HG03354 (cell line): ENCODE data around the gene SPATA31E1.
"Not testable (repeated sequence)": the region's sequence is repeated elsewhere in the genome, so short reads cannot be mapped to it uniquely, and the experiment has no call there.

ENCODE experiments used
- ATAC-seq: cut with Tn5 transposase; IDR thresholded peaks from one replicate; pipeline ENCODE4 v1.9.1; 2021; ENCODE audit warnings: mild to moderate bottlenecking; ENCODE audit not compliant: unreplicated experiment, poor library complexity, severe bottlenecking

Gene SPATA31E1

DNA sequence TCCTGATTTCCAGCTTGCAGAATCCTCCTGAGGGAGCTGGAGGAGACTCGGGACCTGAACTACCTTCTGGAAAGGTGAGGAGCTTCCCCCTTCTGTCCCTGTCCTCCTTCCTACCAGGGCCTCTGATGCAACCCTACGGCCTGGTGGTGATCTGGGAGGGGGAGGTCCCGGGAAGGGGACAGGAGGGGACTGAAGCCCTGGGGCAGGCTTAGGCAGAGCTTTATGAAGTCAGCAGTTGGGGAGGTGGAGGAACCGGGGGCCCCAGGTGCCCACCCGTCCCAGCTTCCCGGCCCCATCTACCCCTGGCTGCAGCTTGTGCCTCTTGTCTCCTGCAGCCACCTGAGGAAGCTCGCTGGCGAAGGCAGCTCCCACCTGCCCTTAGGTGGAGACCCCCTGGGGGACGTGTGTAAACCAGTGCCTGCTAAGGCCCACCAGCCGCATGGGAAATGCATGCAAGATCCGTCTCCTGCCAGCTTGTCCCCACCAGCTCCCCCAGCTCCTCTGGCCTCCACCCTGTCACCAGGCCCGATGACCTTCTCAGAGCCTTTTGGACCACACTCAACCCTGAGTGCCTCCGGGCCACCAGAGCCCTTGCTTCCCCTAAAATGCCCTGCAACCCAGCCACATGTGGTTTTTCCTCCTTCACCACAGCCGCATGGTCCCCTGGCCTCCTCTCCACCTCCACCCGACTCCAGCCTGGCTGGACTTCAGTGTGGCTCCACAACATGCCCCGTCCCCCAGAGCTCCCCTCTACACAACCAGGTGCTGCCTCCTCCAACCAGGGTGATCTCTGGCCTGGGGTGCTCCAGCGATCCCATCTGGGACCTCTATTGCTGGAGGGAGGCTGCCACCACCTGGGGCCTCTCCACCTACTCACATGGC, 2.1 kb downstream of the SPATA31E1 start:
- ATAC-seq, result no peak

DNA sequence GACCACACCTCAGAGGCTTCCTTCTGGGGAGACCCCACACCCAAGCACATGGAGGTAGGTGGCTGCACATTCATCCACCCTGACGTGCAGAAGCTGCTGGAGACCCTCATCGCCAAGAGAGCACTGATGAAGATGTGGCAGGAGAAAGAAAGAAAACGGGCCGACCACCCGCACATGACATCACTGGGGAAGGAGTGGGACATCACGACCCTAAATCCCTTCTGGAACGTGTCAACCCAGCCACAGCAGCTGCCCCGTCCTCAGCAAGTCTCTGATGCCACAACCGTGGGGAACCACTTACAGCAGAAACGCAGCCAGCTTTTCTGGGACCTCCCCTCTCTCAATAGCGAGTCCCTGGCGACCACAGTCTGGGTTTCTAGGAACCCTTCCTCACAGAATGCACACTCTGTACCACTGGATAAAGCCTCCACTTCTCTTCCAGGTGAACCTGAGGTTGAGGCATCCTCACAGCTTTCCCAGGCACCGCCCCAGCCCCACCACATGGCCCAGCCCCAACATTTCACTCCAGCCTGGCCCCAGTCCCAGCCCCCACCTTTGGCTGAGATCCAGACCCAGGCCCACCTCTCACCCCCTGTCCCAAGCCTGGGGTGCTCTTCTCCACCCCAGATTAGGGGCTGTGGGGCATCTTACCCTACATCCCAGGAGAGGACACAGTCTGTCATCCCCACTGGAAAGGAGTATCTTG, 3.0 kb downstream of the SPATA31E1 start:
- no peak for ATAC-seq

DNA sequence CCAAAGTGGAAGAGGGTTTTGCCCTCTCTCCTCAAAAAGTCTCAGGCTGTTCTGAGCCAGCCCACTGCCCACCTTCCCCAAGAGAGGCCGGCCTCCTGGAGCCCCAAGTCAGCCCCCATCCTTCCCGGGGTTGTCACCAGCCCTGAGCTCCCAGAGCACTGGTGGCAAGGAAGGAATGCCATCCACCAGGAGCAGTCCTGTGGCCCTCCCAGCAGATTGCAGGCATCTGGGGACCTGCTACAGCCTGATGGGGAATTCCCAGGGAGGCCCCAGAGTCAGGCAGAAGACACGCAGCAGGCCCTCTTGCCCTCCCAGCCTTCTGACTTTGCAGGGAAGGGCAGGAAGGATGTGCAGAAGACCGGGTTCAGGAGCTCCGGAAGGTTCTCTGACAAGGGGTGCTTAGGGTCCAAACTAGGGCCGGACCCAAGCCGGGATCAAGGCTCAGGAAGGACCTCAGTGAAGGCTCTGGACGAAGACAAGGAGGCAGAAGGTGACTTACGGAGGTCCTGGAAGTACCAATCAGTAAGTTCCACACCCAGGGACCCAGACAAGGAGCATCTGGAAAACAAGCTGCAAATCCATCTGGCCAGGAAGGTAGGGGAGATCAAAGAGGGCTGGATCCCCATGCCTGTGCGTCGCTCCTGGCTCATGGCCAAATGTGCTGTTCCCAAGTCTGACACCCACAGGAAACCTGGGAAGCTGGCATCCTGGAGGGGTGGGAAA, 3.7 kb downstream of the SPATA31E1 start:
- ATAC-seq, result no peak

GRCh38 chr9:87886933-87887505, 4.3 kb downstream of the SPATA31E1 start:
- ATAC-seq, result no peak

- ATAC-seq, result no peak
These were observed 5.2 kb downstream of the SPATA31E1 start for GRCh38 chr9:87887661-87888480.

DNA sequence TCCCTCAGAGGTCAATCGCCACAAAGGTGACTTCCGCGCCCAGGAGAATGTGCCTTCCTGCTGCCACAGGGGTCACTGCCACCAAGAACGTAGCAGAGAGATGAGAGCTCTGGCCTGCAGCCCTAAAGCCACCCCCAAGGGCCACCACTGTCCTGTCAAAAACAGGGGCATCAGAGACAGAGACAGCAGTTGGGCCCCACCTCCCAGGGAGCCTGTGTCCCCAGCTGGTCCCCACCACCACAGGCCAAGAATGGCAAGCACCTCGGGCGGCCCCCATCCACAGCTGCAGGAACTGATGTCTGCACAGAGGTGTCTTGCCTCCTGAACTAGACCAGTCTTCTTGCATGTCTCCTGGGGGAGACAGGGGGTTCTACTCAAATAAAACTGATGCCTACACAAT, 5.8 kb downstream of the SPATA31E1 start:
- no peak for ATAC-seq

GRCh38 chr9:87889065-87889881, 6.6 kb downstream of the SPATA31E1 start:
- ATAC-seq, result no peak

- no peak for ATAC-seq
These were observed 7.2 kb downstream of the SPATA31E1 start for GRCh38 chr9:87889882-87890252.

- ATAC-seq, result no peak
These were observed 8.2 kb downstream of the SPATA31E1 start for GRCh38 chr9:87890837-87891236.

DNA sequence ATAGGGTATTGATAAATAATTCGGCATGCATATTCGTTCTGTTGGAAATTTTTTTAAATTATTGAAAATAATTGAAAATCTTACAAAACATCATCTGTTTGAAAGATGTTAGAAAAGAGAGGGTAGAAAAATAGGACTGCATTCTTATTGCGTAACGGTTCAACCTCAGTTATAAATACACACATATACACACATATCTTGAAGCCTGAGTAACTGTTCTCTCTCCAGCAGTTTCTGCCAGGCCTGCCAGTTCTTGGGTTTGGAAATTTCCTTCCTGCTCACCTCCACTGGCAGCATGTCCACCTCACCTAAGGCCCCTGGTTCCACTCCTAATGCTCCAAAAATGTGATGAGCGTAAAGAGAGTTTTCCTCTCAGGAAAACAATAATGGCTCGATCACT, 9.1 kb downstream of the SPATA31E1 start:
- ATAC-seq, result no peak

DNA sequence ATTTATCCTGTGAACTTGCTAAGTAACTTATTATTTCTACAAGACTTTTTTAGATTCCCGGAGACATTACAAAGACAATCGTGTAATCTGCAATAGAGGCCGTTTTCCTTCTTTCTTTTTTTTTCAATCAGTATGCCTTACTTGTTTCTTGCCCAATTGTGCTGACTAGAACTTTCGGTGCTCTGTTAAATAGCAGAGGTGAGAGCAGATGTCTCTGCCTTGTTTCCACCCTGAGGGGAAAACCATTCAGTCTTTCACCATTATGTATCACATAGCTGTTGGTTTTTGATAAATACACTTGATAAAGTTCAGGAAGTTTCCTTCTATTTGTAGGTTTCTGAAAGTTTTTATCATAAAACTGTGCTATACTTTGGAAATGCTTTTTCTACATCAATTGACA, 10.3 kb downstream of the SPATA31E1 start:
- ATAC-seq, result no peak

GRCh38 chr9:87894998-87895625, 12.4 kb downstream of the SPATA31E1 start:
- ATAC-seq, result no peak

DNA sequence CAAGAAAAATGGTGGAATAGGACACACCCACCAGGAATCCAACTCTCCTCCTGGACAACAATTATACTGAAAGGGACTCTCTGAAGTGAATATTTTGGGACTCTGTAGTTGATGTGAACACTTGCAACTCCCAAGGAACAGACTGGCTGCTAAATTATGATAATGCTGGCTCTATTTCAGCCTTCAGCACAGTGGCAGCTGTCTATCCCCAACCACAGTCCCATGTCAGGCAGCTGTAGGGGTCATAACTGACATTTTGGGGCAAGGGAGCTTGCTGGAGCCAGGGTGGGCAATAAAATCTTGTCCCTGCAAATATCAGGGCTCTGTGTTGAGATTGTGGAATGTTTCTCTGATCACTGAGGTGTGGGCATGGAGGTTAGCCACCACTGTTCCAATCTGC, 14.2 kb downstream of the SPATA31E1 start:
- no peak for ATAC-seq

- ATAC-seq, result no peak
These were observed 15.5 kb downstream of the SPATA31E1 start for GRCh38 chr9:87898151-87898550.

GRCh38 chr9:87902371-87902770, 19.7 kb downstream of the SPATA31E1 start:
- ATAC-seq, result not testable (repeated sequence)

- ATAC-seq, result no peak
These were observed 26.8 kb downstream of the SPATA31E1 start for GRCh38 chr9:87909310-87910041.

DNA sequence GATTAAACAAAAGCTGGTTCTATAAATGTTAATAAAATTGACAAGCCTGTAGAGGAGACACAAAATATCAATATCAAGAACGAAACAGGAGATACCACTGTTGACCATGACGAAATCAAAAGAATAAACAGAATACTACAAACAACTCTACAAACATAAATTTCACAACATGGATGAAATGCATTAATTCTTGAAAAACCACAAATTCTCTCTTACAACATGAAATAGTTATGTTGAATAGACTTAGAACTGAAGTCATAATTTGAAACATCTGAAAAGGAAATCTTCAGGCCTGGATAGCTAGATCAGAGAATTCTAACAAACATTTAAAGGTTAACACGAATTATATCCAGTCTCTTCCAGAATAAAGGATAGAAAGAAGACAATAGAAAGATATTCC, 28.1 kb downstream of the SPATA31E1 start:
- ATAC-seq, result no peak
